Vagina (tissue), 2 donors: ENCODE results near the gene KANK3. TPM values are rescaled to one million over a fixed set of nuclear protein-coding genes. Genes with fewer than 3 reads are reported as not detected.
A peak's percentile ranks its signal among the peaks of the same experiment; 100 is the strongest.

Experiments used
- DNase-seq, 2 donors: peaks; one replicate each; pipeline ENCODE4 v3.0.0-alpha.2; 2017; ENCODE audit errors: extremely low spot score in 2 of 2
- H3K27ac ChIP-seq: fragments of 200-600 bp; sonication (generic); one replicate; pipeline ENCODE4 v1.5.1; 2019
- H3K27me3 ChIP-seq: fragments of 200-600 bp; sonication (generic); one replicate; pipeline ENCODE4 v1.5.1; 2019
- H3K36me3 ChIP-seq, 2 donors: fragments of 200-600 bp; sonication (generic); one replicate each; pipeline ENCODE4 v1.5.1; 2017 to 2019
- H3K4me1 ChIP-seq: fragments of 200-600 bp; sonication (generic); one replicate; pipeline ENCODE4 v1.5.1; 2019
- H3K4me3 ChIP-seq, 2 donors: fragments of 200-600 bp; sonication (generic); 1 replicate in 1 of 2; 2 replicates in 1 of 2; pipeline ENCODE4 v1.5.1; 2016 to 2019
- H3K9me3 ChIP-seq: fragments of 200-600 bp; sonication (generic); one replicate; pipeline ENCODE4 v1.5.1; 2019
- POLR2A ChIP-seq, 2 donors: fragments of 450-650 bp; IDR thresholded peaks; one replicate each; pipeline ENCODE4 v1.6.1; 2017; ENCODE audit warnings: antibody characterized with exemption in 2 of 2, mild to moderate bottlenecking in 2 of 2, moderate library complexity in 2 of 2
- POLR2AphosphoS5 ChIP-seq, 2 donors: sonication (generic); formaldehyde crosslinking; IDR thresholded peaks; one replicate each; pipeline ENCODE4 v1.9.0; 2017; ENCODE audit warnings: antibody characterized with exemption in 2 of 2, mild to moderate bottlenecking in 2 of 2, low read depth in 1 of 2; ENCODE audit not compliant: insufficient read depth in 1 of 2
- intact Hi-C: fragments of 100-400 bp; cut with DNase I; formaldehyde crosslinking; loops from one replicate; pipeline ENCODE4 v1.15.1; 2023
- total RNA-seq: library from RNA; depleted of rRNA; stranded (reverse); fragments of >200 nt; gene quantifications from one replicate; pipeline ENCODE4 v1.2.3, GENCODE V29; 2016
- TF ChIP-seq, protein P1 (sequence below), 3 experiments: fragments of 450-650 bp in 2 of 3; fragments of 200-600 bp in 1 of 3; sonication (generic) in 1 of 3; IDR thresholded peaks; one replicate each; pipeline ENCODE4 v1.5.1; 2017 to 2019; ENCODE audit warnings: antibody characterized with exemption in 3 of 3, mild to moderate bottlenecking in 2 of 3, moderate library complexity in 2 of 3

Gene KANK3
- total RNA-seq, 1 donor from 2014 or later: 20.9 TPM

GRCh38 chr19:8331263-8331845, 11.7 kb downstream of the KANK3 start:
- no peaks in the 10 kb centered on the region for H3K27me3 ChIP-seq

GRCh38 chr19:8329996-8330395, 13.1 kb downstream of the KANK3 start:
- H3K9me3 ChIP-seq: no peaks in the 10 kb centered on the region
- no peaks in the 10 kb centered on the region for H3K27me3 ChIP-seq
- no peak for DNase-seq
- TF ChIP-seq, protein P1, sequence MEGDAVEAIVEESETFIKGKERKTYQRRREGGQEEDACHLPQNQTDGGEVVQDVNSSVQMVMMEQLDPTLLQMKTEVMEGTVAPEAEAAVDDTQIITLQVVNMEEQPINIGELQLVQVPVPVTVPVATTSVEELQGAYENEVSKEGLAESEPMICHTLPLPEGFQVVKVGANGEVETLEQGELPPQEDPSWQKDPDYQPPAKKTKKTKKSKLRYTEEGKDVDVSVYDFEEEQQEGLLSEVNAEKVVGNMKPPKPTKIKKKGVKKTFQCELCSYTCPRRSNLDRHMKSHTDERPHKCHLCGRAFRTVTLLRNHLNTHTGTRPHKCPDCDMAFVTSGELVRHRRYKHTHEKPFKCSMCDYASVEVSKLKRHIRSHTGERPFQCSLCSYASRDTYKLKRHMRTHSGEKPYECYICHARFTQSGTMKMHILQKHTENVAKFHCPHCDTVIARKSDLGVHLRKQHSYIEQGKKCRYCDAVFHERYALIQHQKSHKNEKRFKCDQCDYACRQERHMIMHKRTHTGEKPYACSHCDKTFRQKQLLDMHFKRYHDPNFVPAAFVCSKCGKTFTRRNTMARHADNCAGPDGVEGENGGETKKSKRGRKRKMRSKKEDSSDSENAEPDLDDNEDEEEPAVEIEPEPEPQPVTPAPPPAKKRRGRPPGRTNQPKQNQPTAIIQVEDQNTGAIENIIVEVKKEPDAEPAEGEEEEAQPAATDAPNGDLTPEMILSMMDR (IDR thresholded peaks at IDR 0.05): no peak
- no peak for TF ChIP-seq POLR2A (IDR thresholded peaks at IDR 0.05)
- TF ChIP-seq POLR2AphosphoS5 (IDR thresholded peaks at IDR 0.05; ENCODE audit: insufficient read depth in 1 of 2, low read depth in 1 of 2): no peak
- no peak overlapping the region for H3K4me3 ChIP-seq
- intact Hi-C loops: no loop called here
- peaks cover 18% of the 10 kb centered on the region for H3K4me1 ChIP-seq
- no peak overlapping the region for H3K27ac ChIP-seq
- no peaks in the 10 kb centered on the region for H3K36me3 ChIP-seq

More at GRCh38 chr19:8331263-8331845, 11.7 kb downstream of the KANK3 start:
- intact Hi-C loops: no loop called here
- H3K36me3 ChIP-seq: no peaks in the 10 kb centered on the region
- DNase-seq: no peak
- TF ChIP-seq, protein P1 (IDR thresholded peaks at IDR 0.05): no peak
- H3K4me1 ChIP-seq: peaks cover 18% of the 10 kb centered on the region
- H3K27ac ChIP-seq: no peak overlapping the region
- H3K9me3 ChIP-seq: no peaks in the 10 kb centered on the region
- no peak overlapping the region for H3K4me3 ChIP-seq

- Histone ChIP-seq H3K27me3 (no peaks in the 10 kb centered on the region), H3K27ac (no peak overlapping the region), H3K4me3 (no peak overlapping the region), H3K4me1 (peaks cover 29% of the 10 kb centered on the region), H3K36me3 (peaks cover 0 to 15% of the 10 kb centered on the region in 2 donors), H3K9me3 (no peaks in the 10 kb centered on the region)
- no peak for DNase-seq
- TF ChIP-seq POLR2A (IDR thresholded peaks at IDR 0.05) (no peak), POLR2AphosphoS5 (IDR thresholded peaks at IDR 0.05; ENCODE audit: insufficient read depth in 1 of 2, low read depth in 1 of 2) (no peak)
- TF ChIP-seq, protein P1 (IDR thresholded peaks at IDR 0.05): no peak
- intact Hi-C loops: no loop called here
Measured at GRCh38 chr19:8325454-8325853, 17.6 kb downstream of the KANK3 start.

DNA sequence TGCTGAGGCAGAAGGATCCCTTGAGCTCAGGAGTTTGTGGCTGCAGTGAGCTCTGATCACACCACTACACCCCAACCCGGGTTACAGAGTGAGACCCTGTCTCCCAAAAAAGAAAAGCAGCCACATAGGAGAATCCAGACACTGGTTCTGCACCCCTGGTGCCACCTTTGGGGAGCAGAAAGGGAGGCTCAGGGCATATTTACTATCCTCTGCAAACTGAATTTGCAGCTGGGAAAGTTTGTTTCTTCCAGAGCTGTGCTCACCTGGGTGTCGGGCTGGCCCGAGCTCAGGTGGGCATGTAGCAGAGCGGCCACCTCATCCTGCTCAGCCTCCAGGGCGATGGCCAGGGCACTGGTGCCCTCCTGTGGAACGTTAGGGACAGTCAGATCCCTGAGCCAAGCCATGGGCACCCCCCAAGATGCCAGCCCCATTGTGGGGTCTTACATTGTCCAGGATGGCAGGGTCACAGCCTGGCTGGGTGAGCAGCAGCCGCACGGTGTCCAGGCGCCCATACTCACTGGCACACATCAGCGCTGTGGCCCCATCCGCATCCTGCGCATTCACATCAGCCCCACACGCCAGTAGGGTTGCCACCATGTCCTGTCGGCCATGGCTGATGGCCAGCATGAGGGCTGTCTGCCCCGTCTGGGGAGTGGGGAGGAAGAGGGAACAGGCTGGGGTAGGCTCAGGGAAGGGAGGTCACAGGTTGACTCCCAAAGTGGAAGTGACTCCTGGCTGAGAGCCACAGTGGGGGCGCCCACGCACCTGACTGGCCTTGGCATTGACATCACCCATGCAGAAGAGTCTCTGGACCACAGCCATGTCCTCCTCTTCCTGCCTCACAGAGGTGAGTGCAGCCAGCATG, 18.6 kb downstream of the KANK3 start:
- Histone ChIP-seq H3K9me3 (no peaks in the 10 kb centered on the region), H3K27me3 (no peaks in the 10 kb centered on the region), H3K4me1 (peaks cover 37% of the 10 kb centered on the region), H3K27ac (no peak overlapping the region), H3K36me3 (peaks cover 0 to 15% of the 10 kb centered on the region in 2 donors), H3K4me3 (no peak overlapping the region)
- no peak for DNase-seq
- intact Hi-C loops: no loop called here
- TF ChIP-seq POLR2A (IDR thresholded peaks at IDR 0.05) (no peak), POLR2AphosphoS5 (IDR thresholded peaks at IDR 0.05; ENCODE audit: insufficient read depth in 1 of 2, low read depth in 1 of 2) (peak in 1 of 2 donors; percentile 46)
- TF ChIP-seq, protein P1 (IDR thresholded peaks at IDR 0.05): no peak

DNA sequence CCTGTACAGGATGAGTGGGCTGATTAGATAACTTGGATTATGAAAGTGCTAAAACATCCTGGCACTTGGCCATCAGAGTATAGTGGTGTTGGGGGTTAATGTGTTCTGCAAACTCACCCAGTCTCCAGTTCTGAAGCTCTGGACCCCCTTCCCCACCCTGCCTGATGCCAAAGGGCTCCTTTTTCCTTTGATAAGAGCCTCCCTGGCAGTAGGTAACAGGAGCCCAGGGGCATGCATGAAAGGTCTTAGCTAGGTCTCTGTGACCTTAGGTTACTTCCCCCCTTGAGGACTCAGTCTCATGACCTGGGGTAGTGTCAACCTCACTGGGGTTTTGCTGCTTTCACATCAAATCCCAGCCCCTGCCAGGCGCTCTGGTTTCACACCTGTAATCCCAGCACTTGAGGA, 19.3 kb downstream of the KANK3 start:
- no peak for TF ChIP-seq POLR2AphosphoS5 (IDR thresholded peaks at IDR 0.05; ENCODE audit: insufficient read depth in 1 of 2, low read depth in 1 of 2)
- intact Hi-C loops: no loop called here
- no peak for DNase-seq
- H3K36me3 ChIP-seq: peaks cover 0 to 15% of the 10 kb centered on the region in 2 donors
- no peak overlapping the region for H3K27ac ChIP-seq
- H3K4me1 ChIP-seq: peaks cover 37% of the 10 kb centered on the region
- no peaks in the 10 kb centered on the region for H3K9me3 ChIP-seq
- no peak overlapping the region for H3K4me3 ChIP-seq
- H3K27me3 ChIP-seq: no peaks in the 10 kb centered on the region
